Smooth muscle cell (in vitro differentiated cells): ENCODE measurements around the gene RPS3. TPM values are rescaled to one million over a fixed set of nuclear protein-coding genes. Genes with fewer than 3 reads are reported as not detected.

ENCODE experiments used
- DNase-seq: peaks from one replicate; lab custom pipeline; 2025; ENCODE audit not compliant: unreplicated experiment; lab: John Stamatoyannopoulos, UW
- H2AFZ ChIP-seq: fragments of 200-600 bp; sonication (generic); 2 replicates; pipeline ENCODE4 v1.6.0; 2016; ENCODE audit warnings: antibody characterized with exemption, low read depth, mild to moderate bottlenecking
- H3F3A ChIP-seq: fragments of 200-600 bp; sonication (generic); 2 replicates; pipeline ENCODE4 v1.6.0; 2017; ENCODE audit warnings: antibody characterized with exemption, low read depth
- H3K27ac ChIP-seq: fragments of 200-600 bp; sonication (generic); 2 replicates; pipeline ENCODE4 v1.5.1; 2016; ENCODE audit warnings: low read depth, mild to moderate bottlenecking
- H3K27me3 ChIP-seq: fragments of 200-600 bp; sonication (generic); 2 replicates; pipeline ENCODE4 v1.6.1; 2016; ENCODE audit warnings: low read depth, mild to moderate bottlenecking
- H3K36me3 ChIP-seq: fragments of 200-600 bp; sonication (generic); 2 replicates; pipeline ENCODE4 v1.5.1; 2016; ENCODE audit warnings: low read depth
- H3K4me1 ChIP-seq: fragments of 200-600 bp; sonication (generic); 2 replicates; pipeline ENCODE4 v1.5.1; 2016; ENCODE audit warnings: low read depth
- H3K4me2 ChIP-seq: fragments of 200-600 bp; sonication (generic); 2 replicates; pipeline ENCODE4 v1.6.0; 2016; ENCODE audit warnings: mild to moderate bottlenecking
- H3K4me3 ChIP-seq: fragments of 200-600 bp; sonication (generic); 2 replicates; pipeline ENCODE4 v1.5.1; 2016; ENCODE audit warnings: mild to moderate bottlenecking
- H3K79me2 ChIP-seq: fragments of 200-600 bp; sonication (generic); 2 replicates; pipeline ENCODE4 v1.6.0; 2016; ENCODE audit warnings: low read depth, mild to moderate bottlenecking
- H3K9ac ChIP-seq: fragments of 200-600 bp; sonication (generic); 2 replicates; pipeline ENCODE4 v1.6.0; 2016; ENCODE audit warnings: low read depth
- H3K9me3 ChIP-seq: fragments of 200-600 bp; sonication (generic); replicated peaks from 2 replicates; pipeline ENCODE4 v1.5.1; 2016; ENCODE audit warnings: low read depth
- H4K20me1 ChIP-seq: fragments of 200-600 bp; sonication (generic); 2 replicates; pipeline ENCODE4 v1.6.0; 2016; ENCODE audit warnings: low read depth
- WGBS: methylation state at CpG from one replicate; pipeline ENCODE4 v1.1.7; 2016; ENCODE audit warnings: low lambda C conversion rate; 5-methylcytosine and 5-hydroxymethylcytosine counted together
- polyA plus RNA-seq: library from polyadenylated mRNA; unstranded; fragments of >200 nt; fragmentation: Nextera tagmentation; extraction: Ambion mirVana; gene quantifications from 2 replicates; pipeline ENCODE4 v1.2.1, GENCODE V29; 2016
- total RNA-seq: library from RNA; depleted of rRNA; stranded (reverse); fragments of >200 nt; gene quantifications from 2 replicates; pipeline ENCODE4 v1.2.3, GENCODE V29; 2014
- TF ChIP-seq, protein P1 (sequence below): fragments of 200-600 bp; sonication (generic); IDR thresholded peaks from 2 replicates; pipeline ENCODE4 v1.5.1; 2017; ENCODE audit warnings: borderline replicate concordance, mild to moderate bottlenecking, antibody characterized with exemption; ENCODE audit not compliant: insufficient read depth, poor library complexity, severe bottlenecking

Gene RPS3
- total and polyA plus RNA-seq, 2 experiments from 2014 or later, result 794 to 989 TPM

GRCh38 chr11:75420224-75421034 lies 21.1 kb downstream of the RPS3 start:
- TF ChIP-seq, protein P1, sequence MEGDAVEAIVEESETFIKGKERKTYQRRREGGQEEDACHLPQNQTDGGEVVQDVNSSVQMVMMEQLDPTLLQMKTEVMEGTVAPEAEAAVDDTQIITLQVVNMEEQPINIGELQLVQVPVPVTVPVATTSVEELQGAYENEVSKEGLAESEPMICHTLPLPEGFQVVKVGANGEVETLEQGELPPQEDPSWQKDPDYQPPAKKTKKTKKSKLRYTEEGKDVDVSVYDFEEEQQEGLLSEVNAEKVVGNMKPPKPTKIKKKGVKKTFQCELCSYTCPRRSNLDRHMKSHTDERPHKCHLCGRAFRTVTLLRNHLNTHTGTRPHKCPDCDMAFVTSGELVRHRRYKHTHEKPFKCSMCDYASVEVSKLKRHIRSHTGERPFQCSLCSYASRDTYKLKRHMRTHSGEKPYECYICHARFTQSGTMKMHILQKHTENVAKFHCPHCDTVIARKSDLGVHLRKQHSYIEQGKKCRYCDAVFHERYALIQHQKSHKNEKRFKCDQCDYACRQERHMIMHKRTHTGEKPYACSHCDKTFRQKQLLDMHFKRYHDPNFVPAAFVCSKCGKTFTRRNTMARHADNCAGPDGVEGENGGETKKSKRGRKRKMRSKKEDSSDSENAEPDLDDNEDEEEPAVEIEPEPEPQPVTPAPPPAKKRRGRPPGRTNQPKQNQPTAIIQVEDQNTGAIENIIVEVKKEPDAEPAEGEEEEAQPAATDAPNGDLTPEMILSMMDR, result no peak
- H3K27me3 ChIP-seq, result no peaks in the 10 kb centered on the region
- H2AFZ ChIP-seq, result no peak overlapping the region
- no peaks in the 10 kb centered on the region for H3K9me3 ChIP-seq
- H3K27ac ChIP-seq, result no peak overlapping the region
- H3K4me2 ChIP-seq, result no peak overlapping the region
- WGBS, result 95% methylated on average over 14 of the region's 14 CpGs
- peaks cover 7% of the 10 kb centered on the region for H3K4me1 ChIP-seq
- no peaks in the 10 kb centered on the region for H3K36me3 ChIP-seq
- H3F3A ChIP-seq, result peaks cover 4% of the 10 kb centered on the region
- H3K4me3 ChIP-seq, result no peak overlapping the region
- peaks cover 30% of the 10 kb centered on the region for H4K20me1 ChIP-seq
- no peak overlapping the region for H3K9ac ChIP-seq
- no peak for DNase-seq
- H3K79me2 ChIP-seq, result no peaks in the 10 kb centered on the region

- Histone ChIP-seq H3K27ac (no peak overlapping the region), H3K79me2 (no peaks in the 10 kb centered on the region), H3K9me3 (no peaks in the 10 kb centered on the region), H3K9ac (no peak overlapping the region), H2AFZ (no peak overlapping the region), H4K20me1 (peaks cover 30% of the 10 kb centered on the region), H3K27me3 (no peaks in the 10 kb centered on the region), H3K4me3 (no peak overlapping the region), H3K4me1 (peaks cover 7% of the 10 kb centered on the region), H3K4me2 (no peak overlapping the region), H3K36me3 (no peaks in the 10 kb centered on the region), H3F3A (peaks cover 4% of the 10 kb centered on the region)
- TF ChIP-seq, protein P1, result no peak
- DNase-seq, result no peak
- WGBS, result 91% methylated on average over 11 of the region's 11 CpGs
These were observed 21.8 kb downstream of the RPS3 start for GRCh38 chr11:75421035-75421602.

DNA sequence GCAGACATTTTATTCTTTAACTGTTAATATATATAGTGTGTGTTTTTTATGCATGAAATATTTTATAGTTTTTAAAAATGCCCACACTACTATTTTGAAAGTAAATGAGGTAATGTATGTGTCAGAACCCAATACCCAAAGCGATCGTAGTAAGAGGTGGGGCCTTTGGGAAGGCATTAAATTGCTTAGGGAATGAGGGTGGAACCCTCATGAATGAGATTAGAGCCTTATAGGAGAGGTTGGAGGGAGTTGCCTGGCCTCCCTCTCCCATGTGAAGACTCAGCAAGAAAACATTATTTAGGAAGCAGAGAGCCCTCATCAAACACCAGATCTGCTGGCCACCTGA lies 22.6 kb downstream of the RPS3 start:
- H3K27ac ChIP-seq, result no peak overlapping the region
- H3K9ac ChIP-seq, result no peak overlapping the region
- H3K4me3 ChIP-seq, result no peak overlapping the region
- H2AFZ ChIP-seq, result no peak overlapping the region
- no peaks in the 10 kb centered on the region for H3K79me2 ChIP-seq
- peaks cover 7% of the 10 kb centered on the region for H3K4me1 ChIP-seq
- H3K4me2 ChIP-seq, result no peak overlapping the region
- H3K27me3 ChIP-seq, result no peaks in the 10 kb centered on the region
- no peak for DNase-seq
- H3K9me3 ChIP-seq, result no peaks in the 10 kb centered on the region
- peaks cover 3% of the 10 kb centered on the region for H3F3A ChIP-seq
- no peaks in the 10 kb centered on the region for H3K36me3 ChIP-seq
- TF ChIP-seq, protein P1, result no peak
- WGBS, result 91% methylated on average over 2 of the region's 2 CpGs
- peaks cover 26% of the 10 kb centered on the region for H4K20me1 ChIP-seq
